K562 (cell line): Measurements from ENCODE around the gene FGD6. TPM values are rescaled to one million over a fixed set of nuclear protein-coding genes. Genes with fewer than 3 reads are reported as not detected.

Source experiments
- ARNT ChIP-seq, 2 experiments: fragments of 450-650 bp; IDR thresholded peaks; 2 replicates each; pipeline ENCODE4 v1.6.1; 2016; ENCODE audit warnings: mild to moderate bottlenecking in 1 of 2
- CHCHD3 ChIP-seq: fragments of 250-450 bp; sonication (Bioruptor Pico); IDR thresholded peaks from 2 replicates; pipeline ENCODE4 v2.1.2; 2022; ENCODE audit warnings: mild to moderate bottlenecking
- CREB1 ChIP-seq, 2 experiments: sonication (generic) in 1 of 2; formaldehyde crosslinking in 1 of 2; IDR thresholded peaks; 2 replicates each; pipeline versions ENCODE4 v1.6.1 to v1.8.0; 2012 to 2022; ENCODE audit warnings: inconsistent platforms in 1 of 2, mild to moderate bottlenecking in 1 of 2, missing genetic modification reagents in 1 of 2, moderate library complexity in 1 of 2
- ETV6 ChIP-seq, 3 experiments: fragments of 150-350 bp in 1 of 3; sonication (generic) in 1 of 3; formaldehyde crosslinking in 1 of 3; IDR thresholded peaks; 2 replicates each; pipeline versions ENCODE4 v1.6.1 to v1.8.0; 2014 to 2022; ENCODE audit warnings: borderline replicate concordance in 2 of 3, low read depth in 2 of 3, antibody characterized with exemption in 1 of 3, low read length in 1 of 3, mild to moderate bottlenecking in 1 of 3, missing genetic modification reagents in 1 of 3
- FOXM1 ChIP-seq, 2 experiments: fragments of 450-650 bp in 1 of 2; sonication (generic) in 1 of 2; formaldehyde crosslinking in 1 of 2; IDR thresholded peaks; 2 replicates each; pipeline versions ENCODE4 v1.6.1 to v1.9.0; 2017 to 2022; ENCODE audit warnings: low read depth in 2 of 2, mild to moderate bottlenecking in 2 of 2, missing genetic modification reagents in 1 of 2, moderate library complexity in 1 of 2
- LCOR ChIP-seq: sonication (generic); formaldehyde crosslinking; IDR thresholded peaks from 2 replicates; pipeline ENCODE4 v1.8.0; 2022; ENCODE audit warnings: mild to moderate bottlenecking, missing genetic modification reagents
- MCM2 ChIP-seq: fragments of 450-650 bp; IDR thresholded peaks from 2 replicates; pipeline ENCODE4 v1.6.1; 2017; ENCODE audit warnings: low read depth, mild to moderate bottlenecking
- MED1 ChIP-seq: sonication (generic); formaldehyde crosslinking; IDR thresholded peaks from 2 replicates; pipeline ENCODE4 v1.8.1; 2023; ENCODE audit warnings: missing genetic modification reagents, borderline replicate concordance
- PHF8 ChIP-seq: fragments of 200-600 bp; sonication (generic); IDR thresholded peaks from 2 replicates; pipeline ENCODE4 v1.6.1; 2012; ENCODE audit warnings: mixed run types, mild to moderate bottlenecking, inconsistent platforms, low read length, moderate library complexity, borderline replicate concordance
- POLR3A ChIP-seq: IDR thresholded peaks from 2 replicates; pipeline ENCODE4 v1.6.1; 2011; ENCODE audit warnings: borderline replicate concordance, mild to moderate bottlenecking, moderate library complexity; ENCODE audit not compliant: insufficient read length, insufficient read depth; ENCODE audit errors: extremely low read depth
- SMARCC2 ChIP-seq: fragments of 450-650 bp; IDR thresholded peaks from 2 replicates; pipeline ENCODE4 v1.6.1; 2017; ENCODE audit warnings: antibody characterized with exemption, moderate library complexity, mild to moderate bottlenecking, low read depth
- ZNF282 ChIP-seq: sonication (generic); formaldehyde crosslinking; IDR thresholded peaks from 2 replicates; pipeline ENCODE4 v1.8.1; 2023; ENCODE audit warnings: missing genetic modification reagents
- polyA plus RNA-seq, 8 experiments: library from polyadenylated mRNA; depleted of rRNA in 4 of 8; stranded (reverse) in 5 of 8; unstranded in 3 of 8; fragments of >200 nt; fragmentation: Nextera tagmentation in 2 of 8; fragmentation: Illumina TruSeq in 1 of 8; extraction: Ambion mirVana in 2 of 8; extraction: Trizol in 1 of 8; gene quantifications; 2 replicates each; pipeline versions ENCODE4 v1.2.1 to v1.2.3, GENCODE V29; 2011 to 2014; ENCODE audit warnings: inconsistent platforms in 1 of 8, missing spikeins in 1 of 8
- total RNA-seq, 7 experiments: library from RNA; depleted of rRNA in 6 of 7; stranded (reverse); fragments of >200 nt in 6 of 7; fragmentation: Illumina TruSeq in 2 of 7; extraction: Trizol in 2 of 7; gene quantifications; 2 replicates each; pipeline versions ENCODE4 v1.2.1 to v1.2.3, GENCODE V29; 2011 to 2021; ENCODE audit warnings: low replicate concordance in 1 of 7
- TF ChIP-seq, protein P1 (sequence below): IDR thresholded peaks from 2 replicates; pipeline ENCODE4 v1.6.1; 2012; ENCODE audit warnings: low read depth, low read length, improper control_type of control experiment, borderline replicate concordance
- TF ChIP-seq, protein P2 (sequence below): IDR thresholded peaks from 2 replicates; pipeline ENCODE4 v1.6.1; 2016; ENCODE audit warnings: missing genetic modification characterization, missing compliant biosample characterization
- TF ChIP-seq, protein P3 (sequence below): fragments of 450-650 bp; IDR thresholded peaks from 2 replicates; pipeline ENCODE4 v1.6.1; 2018; ENCODE audit not compliant: partially characterized antibody
- TF ChIP-seq, protein P4 (sequence below): sonication (generic); formaldehyde crosslinking; IDR thresholded peaks from 2 replicates; pipeline ENCODE4 v1.8.0; 2023; ENCODE audit warnings: mild to moderate bottlenecking, missing genetic modification reagents

FGD6 gene
- total and polyA plus RNA-seq, 9 of the 15 experiments (the other 6 are each of a cell fraction or from before 2014, with no cell fraction given): 1.5 to 11.1 (median 5.8) TPM

DNA sequence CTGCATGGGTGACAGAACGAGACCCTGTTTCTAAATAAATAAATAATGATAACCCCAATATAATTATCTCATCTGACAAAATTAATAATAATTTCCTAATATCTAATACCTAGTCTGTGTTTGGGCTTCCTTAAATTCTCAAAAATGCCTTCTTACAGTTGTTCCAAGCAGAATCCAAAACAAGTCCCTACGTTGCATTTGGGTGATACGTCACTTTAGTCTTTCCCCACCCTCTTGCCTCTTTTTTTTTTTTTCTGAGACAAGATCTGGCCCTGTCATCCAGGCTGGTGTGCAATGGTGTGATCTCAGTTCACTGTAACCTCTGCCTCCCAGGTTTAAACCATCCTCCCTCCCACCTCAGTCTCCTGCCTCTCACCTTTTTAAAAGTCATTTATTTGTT lies 27.1 kb upstream of the FGD6 start (continued):
- TF ChIP-seq, protein P1, sequence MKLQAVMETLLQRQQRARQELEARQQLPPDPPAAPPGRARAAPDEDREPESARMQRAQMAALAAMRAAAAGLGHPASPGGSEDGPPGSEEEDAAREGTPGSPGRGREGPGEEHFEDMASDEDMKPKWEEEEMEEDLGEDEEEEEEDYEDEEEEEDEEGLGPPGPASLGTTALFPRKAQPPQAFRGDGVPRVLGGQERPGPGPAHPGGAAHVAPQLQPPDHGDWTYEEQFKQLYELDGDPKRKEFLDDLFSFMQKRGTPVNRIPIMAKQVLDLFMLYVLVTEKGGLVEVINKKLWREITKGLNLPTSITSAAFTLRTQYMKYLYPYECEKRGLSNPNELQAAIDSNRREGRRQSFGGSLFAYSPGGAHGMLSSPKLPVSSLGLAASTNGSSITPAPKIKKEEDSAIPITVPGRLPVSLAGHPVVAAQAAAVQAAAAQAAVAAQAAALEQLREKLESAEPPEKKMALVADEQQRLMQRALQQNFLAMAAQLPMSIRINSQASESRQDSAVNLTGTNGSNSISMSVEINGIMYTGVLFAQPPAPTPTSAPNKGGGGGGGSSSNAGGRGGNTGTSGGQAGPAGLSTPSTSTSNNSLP: no peak
- no peak for TF ChIP-seq FOXM1 (IDR thresholded peaks at IDR 0.05; ENCODE audit: low read depth)
- no peak for TF ChIP-seq FOXM1 (CRISPR knock-in tag; IDR thresholded peaks at IDR 0.05; ENCODE audit: low read depth)
- no peak for TF ChIP-seq MCM2
- TF ChIP-seq POLR3A: no peak
- peak in 1 of 2 experiments; percentile 29; a peak in 1 of 4 replicates for TF ChIP-seq ARNT (IDR thresholded peaks at IDR 0.05)
- TF ChIP-seq PHF8: no peak
- no peak for TF ChIP-seq MED1 (CRISPR knock-in tag)
- no peak for TF ChIP-seq LCOR (CRISPR knock-in tag)
- TF ChIP-seq, protein P2, sequence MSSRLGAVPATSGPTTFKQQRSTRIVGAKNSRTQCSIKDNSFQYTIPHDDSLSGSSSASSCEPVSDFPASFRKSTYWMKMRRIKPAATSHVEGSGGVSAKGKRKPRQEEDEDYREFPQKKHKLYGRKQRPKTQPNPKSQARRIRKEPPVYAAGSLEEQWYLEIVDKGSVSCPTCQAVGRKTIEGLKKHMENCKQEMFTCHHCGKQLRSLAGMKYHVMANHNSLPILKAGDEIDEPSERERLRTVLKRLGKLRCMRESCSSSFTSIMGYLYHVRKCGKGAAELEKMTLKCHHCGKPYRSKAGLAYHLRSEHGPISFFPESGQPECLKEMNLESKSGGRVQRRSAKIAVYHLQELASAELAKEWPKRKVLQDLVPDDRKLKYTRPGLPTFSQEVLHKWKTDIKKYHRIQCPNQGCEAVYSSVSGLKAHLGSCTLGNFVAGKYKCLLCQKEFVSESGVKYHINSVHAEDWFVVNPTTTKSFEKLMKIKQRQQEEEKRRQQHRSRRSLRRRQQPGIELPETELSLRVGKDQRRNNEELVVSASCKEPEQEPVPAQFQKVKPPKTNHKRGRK: no peak
- no peak for TF ChIP-seq ZNF282 (CRISPR knock-in tag)
- TF ChIP-seq, protein P3, sequence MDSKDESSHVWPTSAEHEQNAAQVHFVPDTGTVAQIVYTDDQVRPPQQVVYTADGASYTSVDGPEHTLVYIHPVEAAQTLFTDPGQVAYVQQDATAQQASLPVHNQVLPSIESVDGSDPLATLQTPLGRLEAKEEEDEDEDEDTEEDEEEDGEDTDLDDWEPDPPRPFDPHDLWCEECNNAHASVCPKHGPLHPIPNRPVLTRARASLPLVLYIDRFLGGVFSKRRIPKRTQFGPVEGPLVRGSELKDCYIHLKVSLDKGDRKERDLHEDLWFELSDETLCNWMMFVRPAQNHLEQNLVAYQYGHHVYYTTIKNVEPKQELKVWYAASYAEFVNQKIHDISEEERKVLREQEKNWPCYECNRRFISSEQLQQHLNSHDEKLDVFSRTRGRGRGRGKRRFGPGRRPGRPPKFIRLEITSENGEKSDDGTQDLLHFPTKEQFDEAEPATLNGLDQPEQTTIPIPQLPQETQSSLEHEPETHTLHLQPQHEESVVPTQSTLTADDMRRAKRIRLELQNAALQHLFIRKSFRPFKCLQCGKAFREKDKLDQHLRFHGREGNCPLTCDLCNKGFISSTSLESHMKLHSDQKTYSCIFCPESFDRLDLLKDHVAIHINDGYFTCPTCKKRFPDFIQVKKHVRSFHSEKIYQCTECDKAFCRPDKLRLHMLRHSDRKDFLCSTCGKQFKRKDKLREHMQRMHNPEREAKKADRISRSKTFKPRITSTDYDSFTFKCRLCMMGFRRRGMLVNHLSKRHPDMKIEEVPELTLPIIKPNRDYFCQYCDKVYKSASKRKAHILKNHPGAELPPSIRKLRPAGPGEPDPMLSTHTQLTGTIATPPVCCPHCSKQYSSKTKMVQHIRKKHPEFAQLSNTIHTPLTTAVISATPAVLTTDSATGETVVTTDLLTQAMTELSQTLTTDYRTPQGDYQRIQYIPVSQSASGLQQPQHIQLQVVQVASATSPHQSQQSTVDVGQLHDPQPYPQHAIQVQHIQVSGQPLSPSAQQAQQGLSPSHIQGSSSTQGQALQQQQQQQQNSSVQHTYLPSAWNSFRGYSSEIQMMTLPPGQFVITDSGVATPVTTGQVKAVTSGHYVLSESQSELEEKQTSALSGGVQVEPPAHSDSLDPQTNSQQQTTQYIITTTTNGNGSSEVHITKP: peak; percentile 19
- TF ChIP-seq CHCHD3 (CRISPR knock-in tag): no peak
- no peak for TF ChIP-seq SMARCC2
- TF ChIP-seq, protein P4, sequence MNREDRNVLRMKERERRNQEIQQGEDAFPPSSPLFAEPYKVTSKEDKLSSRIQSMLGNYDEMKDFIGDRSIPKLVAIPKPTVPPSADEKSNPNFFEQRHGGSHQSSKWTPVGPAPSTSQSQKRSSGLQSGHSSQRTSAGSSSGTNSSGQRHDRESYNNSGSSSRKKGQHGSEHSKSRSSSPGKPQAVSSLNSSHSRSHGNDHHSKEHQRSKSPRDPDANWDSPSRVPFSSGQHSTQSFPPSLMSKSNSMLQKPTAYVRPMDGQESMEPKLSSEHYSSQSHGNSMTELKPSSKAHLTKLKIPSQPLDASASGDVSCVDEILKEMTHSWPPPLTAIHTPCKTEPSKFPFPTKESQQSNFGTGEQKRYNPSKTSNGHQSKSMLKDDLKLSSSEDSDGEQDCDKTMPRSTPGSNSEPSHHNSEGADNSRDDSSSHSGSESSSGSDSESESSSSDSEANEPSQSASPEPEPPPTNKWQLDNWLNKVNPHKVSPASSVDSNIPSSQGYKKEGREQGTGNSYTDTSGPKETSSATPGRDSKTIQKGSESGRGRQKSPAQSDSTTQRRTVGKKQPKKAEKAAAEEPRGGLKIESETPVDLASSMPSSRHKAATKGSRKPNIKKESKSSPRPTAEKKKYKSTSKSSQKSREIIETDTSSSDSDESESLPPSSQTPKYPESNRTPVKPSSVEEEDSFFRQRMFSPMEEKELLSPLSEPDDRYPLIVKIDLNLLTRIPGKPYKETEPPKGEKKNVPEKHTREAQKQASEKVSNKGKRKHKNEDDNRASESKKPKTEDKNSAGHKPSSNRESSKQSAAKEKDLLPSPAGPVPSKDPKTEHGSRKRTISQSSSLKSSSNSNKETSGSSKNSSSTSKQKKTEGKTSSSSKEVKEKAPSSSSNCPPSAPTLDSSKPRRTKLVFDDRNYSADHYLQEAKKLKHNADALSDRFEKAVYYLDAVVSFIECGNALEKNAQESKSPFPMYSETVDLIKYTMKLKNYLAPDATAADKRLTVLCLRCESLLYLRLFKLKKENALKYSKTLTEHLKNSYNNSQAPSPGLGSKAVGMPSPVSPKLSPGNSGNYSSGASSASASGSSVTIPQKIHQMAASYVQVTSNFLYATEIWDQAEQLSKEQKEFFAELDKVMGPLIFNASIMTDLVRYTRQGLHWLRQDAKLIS (CRISPR knock-in tag): no peak
- no peak for TF ChIP-seq ETV6 (IDR thresholded peaks at IDR 0.05; ENCODE audit: borderline replicate concordance in 1 of 2, low read depth in 2 of 2, low read length in 1 of 2)
- TF ChIP-seq ETV6 (CRISPR knock-in tag; IDR thresholded peaks at IDR 0.05; ENCODE audit: borderline replicate concordance): no peak
- TF ChIP-seq CREB1 (IDR thresholded peaks at IDR 0.05): peak; percentile 39; the same call in 1 of the 2 replicates
- TF ChIP-seq CREB1 (CRISPR knock-in tag; IDR thresholded peaks at IDR 0.05): no peak
